ENCODE results near the gene TMED1.

TMED1 gene

GRCh38 chr19:10811391-10812111, 24.5 kb downstream of the TMED1 start:
- TF ChIP-seq, protein P1, sequence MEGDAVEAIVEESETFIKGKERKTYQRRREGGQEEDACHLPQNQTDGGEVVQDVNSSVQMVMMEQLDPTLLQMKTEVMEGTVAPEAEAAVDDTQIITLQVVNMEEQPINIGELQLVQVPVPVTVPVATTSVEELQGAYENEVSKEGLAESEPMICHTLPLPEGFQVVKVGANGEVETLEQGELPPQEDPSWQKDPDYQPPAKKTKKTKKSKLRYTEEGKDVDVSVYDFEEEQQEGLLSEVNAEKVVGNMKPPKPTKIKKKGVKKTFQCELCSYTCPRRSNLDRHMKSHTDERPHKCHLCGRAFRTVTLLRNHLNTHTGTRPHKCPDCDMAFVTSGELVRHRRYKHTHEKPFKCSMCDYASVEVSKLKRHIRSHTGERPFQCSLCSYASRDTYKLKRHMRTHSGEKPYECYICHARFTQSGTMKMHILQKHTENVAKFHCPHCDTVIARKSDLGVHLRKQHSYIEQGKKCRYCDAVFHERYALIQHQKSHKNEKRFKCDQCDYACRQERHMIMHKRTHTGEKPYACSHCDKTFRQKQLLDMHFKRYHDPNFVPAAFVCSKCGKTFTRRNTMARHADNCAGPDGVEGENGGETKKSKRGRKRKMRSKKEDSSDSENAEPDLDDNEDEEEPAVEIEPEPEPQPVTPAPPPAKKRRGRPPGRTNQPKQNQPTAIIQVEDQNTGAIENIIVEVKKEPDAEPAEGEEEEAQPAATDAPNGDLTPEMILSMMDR (IDR thresholded peaks at IDR 0.05) = no peak
- no peak for TF ChIP-seq ZFX (IDR thresholded peaks at IDR 0.05; ENCODE audit: borderline replicate concordance)
- no peak overlapping the region for H3K27ac ChIP-seq

DNA sequence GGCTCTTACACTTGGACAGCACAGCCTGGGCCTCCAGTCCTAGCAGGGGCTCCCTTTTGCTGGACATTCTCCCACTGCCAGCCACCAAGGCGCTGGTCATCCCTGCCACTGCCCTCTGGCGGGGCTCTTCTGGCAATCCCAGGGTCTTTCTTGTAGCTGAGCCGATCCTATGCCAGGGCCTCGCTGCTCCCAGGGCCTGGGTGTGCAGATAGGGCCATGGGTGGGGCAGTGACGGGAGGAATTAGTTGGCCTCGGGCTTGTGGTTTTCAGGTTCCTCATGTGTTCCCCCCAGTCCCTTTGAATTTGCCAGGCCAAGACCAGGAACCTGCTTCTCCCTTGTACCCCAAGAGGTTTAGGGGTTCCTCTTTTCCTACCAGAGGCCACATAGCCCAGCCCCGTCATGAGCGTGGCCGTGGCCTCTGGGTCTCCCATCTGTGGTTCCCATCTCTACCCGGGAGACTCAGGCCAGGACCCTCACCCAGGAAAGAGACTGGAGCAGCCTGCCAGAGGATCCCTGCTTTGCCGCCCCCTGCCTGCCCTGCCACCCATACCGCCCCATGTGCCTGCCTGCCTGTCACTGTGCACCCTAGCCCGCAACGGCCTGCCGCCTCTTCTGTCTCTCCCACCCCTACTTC, 26.2 kb downstream of the TMED1 start:
- TF ChIP-seq ZFX (IDR thresholded peaks at IDR 0.05; ENCODE audit: borderline replicate concordance) = no peak
- TF ChIP-seq, protein P1 (IDR thresholded peaks at IDR 0.05) = no peak
- no peak overlapping the region for H3K27ac ChIP-seq

GRCh38 chr19:10808937-10809649, 26.9 kb downstream of the TMED1 start:
- H3K27ac ChIP-seq = no peak overlapping the region
- TF ChIP-seq, protein P1 (IDR thresholded peaks at IDR 0.05) = no peak
- no peak for TF ChIP-seq ZFX (IDR thresholded peaks at IDR 0.05; ENCODE audit: borderline replicate concordance)

- TF ChIP-seq ZFX (IDR thresholded peaks at IDR 0.05; ENCODE audit: borderline replicate concordance) = no peak
- TF ChIP-seq, protein P1 (IDR thresholded peaks at IDR 0.05) = no peak
- no peak overlapping the region for H3K27ac ChIP-seq
These were observed 30.2 kb downstream of the TMED1 start for GRCh38 chr19:10805758-10806247.

DNA sequence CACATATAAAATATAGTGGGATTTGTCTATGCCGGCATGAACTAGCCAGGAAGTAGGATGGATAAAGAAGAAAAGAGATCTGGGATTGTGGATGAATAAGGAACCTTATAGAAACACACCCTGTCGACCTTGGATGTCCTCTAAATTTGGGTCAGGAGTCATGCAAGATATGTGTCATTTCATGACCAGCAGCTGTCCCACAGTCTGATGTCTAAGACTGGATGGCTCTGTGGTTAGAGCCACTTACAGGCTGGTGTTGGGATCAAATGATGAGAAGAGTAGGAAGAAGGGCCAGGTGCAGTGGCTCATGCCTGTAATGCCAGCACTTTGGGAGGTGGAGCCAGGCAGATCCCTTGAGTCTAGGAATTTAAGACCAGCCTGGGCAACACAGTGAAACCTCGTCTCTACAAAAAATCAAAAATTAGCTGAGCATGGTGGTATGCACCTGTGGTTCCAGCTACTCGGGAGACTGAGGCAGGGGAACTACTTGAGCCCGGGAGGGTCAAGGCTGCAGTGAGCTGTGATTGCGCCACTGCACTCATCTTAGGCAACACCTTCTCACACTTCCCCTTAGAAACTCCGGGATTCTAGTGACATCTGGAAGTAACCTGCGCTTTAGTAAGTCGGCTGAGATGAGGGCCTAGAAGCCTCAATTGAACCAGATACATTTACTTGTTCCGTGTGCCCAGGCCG, 30.8 kb downstream of the TMED1 start:
- no peak overlapping the region for H3K27ac ChIP-seq
- TF ChIP-seq, protein P1 (IDR thresholded peaks at IDR 0.05) = no peak
- TF ChIP-seq ZFX (IDR thresholded peaks at IDR 0.05; ENCODE audit: borderline replicate concordance) = no peak

GRCh38 chr19:10803252-10803651, 32.8 kb downstream of the TMED1 start:
- no peak overlapping the region for H3K27ac ChIP-seq
- TF ChIP-seq ZFX (IDR thresholded peaks at IDR 0.05; ENCODE audit: borderline replicate concordance) = no peak
- TF ChIP-seq, protein P1 (IDR thresholded peaks at IDR 0.05) = no peak
